HPDE6-E6E7 (cell line): ENCODE results near the gene GUCY2D.
"Not testable (repeated sequence)": the region's sequence is repeated elsewhere in the genome, so short reads cannot be mapped to it uniquely, and the experiment has no call there.

ENCODE experiments used
- DNase-seq: peaks from one replicate; pipeline ENCODE4 v3.0.0; 2011; ENCODE audit warnings: missing footprints; ENCODE audit errors: extremely low spot score

GUCY2D gene

GRCh38 chr17:8001976-8002720 is at the start of gene GUCY2D:
Gene GUCY2D (plus strand): TSS chr17:8002615. CDS start chr17:8003048, 433 bp downstream.
- no peak for DNase-seq

- not testable (repeated sequence) for DNase-seq
Observed at GRCh38 chr17:7953266-7953665, 49.1 kb upstream of the GUCY2D start.

GRCh38 chr17:7955414-7956227 is 46.8 kb upstream of the GUCY2D start:
- no peak for DNase-seq

- no peak for DNase-seq
Observed at GRCh38 chr17:7956228-7956965, 46.0 kb upstream of the GUCY2D start.

DNA sequence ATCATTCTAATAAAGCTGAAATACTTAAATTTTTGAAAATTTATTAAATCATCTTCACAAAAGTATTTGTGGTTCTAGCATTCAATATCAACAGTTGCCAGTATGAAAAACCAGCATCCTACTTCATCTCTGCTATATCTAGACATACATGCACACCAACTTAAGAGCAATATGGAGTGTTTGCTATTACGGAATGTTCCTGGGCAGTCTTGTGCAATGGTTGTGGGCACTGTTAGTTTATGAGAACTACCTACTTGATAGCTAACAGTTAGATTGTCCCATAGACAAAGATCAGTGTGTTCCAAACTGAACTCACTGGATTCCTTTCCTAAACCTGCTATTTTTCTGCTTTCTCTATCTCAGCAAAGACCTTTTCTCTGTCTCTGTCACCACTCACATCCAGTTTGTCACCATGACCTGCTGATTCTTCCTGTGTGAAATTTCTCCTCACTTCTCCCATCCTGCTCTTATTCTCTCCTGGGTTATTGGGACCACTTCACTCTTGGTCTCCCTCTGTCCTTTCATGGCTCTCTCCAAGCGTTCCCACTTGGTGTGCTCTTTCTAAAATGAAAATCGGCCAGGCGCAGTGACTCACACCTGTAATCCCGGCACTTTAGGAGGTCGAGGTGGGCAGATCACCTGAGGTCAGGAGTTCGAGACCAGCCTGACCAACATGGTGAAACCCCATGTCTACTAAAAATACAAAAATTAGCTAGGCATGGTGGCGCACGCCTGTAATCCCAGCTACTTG is 42.7 kb upstream of the GUCY2D start:
- DNase-seq = no peak

DNA sequence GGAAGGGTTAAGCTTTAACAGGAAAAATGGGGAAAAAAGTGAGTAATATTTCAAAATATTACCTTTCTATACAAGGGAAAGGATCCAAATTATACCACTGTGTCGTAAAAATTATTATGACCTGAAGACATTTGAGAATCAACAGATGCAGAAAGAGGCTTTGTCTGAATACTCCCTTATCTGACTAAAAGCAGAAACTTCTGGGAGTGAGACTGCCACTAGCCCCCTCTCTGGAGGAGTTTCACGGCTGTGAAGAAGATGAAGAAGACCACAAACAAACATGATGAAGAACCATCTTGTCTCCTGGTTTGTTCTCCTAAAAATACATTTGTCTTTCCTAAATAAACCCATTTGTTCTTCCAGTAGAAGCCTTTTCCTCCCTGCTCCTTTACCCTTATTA is 41.0 kb upstream of the GUCY2D start:
- DNase-seq = no peak

DNA sequence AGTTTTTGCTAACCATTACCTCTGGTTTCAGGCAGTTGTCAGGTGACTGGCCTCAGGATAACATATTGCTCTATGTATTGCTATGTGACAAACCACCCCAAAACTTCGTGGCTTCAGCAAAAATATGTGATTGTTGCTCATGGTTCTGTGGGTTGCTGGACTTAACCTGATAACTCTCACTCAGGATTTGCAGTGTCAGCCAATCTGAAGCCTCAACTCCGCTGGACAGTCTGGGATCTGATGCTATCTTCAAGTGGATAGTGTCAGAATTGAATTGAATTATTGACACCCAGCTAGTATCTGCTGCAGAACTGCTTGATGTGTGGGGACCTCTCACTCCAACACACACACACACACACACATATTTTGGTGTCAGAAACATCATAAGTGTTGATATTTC is 34.7 kb upstream of the GUCY2D start:
- DNase-seq = no peak

GRCh38 chr17:7969433-7969832 is 33.0 kb upstream of the GUCY2D start:
- DNase-seq = no peak

DNA sequence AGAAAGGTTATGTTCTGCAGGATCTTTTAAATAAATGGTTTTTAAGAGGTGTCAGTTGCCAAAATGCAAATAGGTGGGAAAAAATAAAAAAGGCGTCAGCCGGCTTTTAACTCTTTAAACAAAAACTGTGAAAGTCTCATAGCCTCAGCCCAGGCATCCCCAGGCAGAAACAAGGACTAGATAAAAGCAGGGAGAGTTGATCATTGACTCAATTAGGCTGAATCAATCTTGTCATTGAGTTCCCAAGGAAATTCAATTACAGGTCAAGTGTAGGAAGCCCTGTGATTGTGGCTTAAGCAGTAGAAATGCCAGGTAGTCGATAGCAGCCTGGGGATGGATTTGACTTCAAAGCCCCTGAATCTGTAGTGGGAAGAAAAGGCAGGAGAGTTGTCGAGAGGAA is 30.8 kb upstream of the GUCY2D start:
- no peak for DNase-seq

DNA sequence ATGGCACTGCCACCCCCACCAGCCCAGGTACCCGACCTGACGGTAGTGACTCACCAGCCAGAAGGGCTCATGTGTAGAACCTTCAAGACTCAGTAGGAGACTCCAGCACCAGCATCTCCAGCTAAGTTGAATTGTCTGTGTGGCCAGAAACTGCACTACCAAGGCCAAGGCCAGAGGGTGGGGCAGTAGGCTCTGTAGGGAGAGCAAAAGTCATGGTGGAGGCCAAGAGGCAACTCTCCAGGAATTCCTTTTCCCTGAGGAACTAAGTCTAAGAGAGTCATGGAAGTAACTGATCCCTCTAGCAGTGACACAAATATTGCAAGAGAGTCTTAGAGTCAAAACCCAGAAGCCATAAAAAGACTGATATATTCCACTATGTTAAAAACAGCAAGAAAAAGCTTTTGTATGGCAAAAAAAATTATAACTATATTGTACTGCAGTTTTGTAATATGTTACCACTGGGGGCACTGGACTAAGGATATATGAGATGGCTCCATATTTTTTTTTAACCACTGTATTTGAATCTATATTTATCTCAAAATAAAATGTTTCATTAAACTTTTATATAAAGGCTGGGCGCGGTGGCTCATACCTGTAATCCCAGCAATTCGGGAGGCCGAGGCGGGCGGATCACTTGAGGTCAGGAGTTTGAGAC is 30.2 kb upstream of the GUCY2D start:
- DNase-seq = no peak

DNA sequence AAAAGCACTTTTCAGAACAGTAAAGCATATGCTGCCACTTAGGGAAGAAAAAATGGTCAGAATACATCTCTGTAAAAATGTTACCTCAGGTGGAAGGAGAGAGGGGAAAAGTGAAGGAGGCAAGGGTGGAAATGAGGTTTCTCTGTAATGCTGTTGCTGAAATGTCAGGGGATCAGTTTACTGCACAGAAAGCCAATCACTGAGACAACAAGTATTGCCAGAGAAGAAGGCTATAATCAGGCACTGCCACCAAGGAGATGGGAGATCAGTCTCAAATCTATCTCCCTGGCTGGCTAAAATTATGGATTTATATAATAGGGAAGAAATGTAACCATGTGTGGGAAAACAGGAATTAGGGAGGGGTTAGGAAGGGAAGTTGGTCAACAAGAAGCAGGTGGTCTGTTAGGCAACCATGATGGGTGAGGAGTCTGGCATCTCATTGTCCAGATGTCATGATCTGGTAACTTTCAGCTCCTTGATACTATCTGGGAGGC is 27.7 kb upstream of the GUCY2D start:
- no peak for DNase-seq

DNA sequence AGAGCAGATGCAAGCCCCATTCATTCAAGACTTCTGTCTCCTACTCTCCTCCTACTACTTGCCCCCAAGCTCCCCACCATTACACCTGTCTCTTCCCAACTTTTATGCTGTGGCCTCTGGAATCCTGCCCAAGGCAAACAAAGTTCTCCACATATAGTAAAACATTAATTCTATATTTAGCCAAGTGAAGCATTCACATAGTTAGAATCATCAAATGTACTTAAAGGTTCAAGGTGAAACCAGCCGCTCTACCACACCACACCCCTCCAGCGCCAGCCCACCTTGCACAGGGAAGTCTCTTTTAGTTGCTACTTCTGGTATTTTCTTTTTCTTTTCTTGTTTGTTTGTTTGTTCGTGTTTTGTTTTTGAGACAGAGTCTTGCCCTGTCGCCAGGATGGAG is 25.4 kb upstream of the GUCY2D start:
- no peak for DNase-seq

- no peak for DNase-seq
Observed at GRCh38 chr17:7977805-7978204, 24.6 kb upstream of the GUCY2D start.

DNA sequence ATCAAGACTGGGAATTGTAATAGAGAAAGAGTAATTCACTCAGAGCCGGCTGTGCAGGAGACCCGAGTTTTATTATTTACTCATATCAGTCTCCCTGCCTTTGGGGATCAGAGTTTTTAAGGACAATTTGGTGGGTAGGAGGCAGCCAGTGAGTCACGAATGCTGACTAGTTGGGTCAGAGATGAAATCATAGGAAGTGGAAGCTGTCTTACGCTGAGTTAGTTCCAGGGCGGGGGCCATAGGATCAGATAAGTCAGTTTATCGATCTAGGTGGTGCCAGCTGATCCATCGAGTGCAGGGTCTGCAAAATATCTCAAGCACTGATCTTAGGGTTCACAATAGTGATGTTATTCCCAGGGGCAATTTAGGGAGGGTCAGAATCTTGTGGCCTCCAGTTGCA is 20.2 kb upstream of the GUCY2D start:
- DNase-seq = peak; percentile 37

- DNase-seq = no peak
Observed at GRCh38 chr17:7982666-7983065, 19.7 kb upstream of the GUCY2D start.

DNA sequence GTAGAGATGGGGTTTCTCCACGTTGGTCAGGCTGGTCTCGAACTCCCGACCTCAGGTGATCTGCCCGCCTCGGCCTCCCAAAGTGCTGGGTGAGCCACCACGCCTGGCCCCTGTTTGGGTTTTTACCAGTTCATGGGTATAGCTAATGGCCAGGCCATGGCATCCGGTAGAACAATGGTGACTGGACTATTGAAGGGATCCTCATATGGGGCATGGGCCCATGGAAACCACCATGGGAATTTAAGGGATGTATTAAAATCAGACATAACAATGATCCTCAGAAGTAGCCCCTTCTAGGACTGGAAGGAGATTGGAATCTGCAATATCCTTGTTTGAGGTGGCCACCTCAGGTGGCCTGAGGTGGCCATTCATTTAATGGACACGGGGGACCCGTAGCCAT is 17.5 kb upstream of the GUCY2D start:
- DNase-seq = no peak

- DNase-seq = no peak
Observed at GRCh38 chr17:7987112-7987893, 15.1 kb upstream of the GUCY2D start.

GRCh38 chr17:7988750-7989178 is 13.7 kb upstream of the GUCY2D start:
- DNase-seq = no peak

- DNase-seq = peak; percentile 76
Observed at GRCh38 chr17:7989781-7990655, 12.4 kb upstream of the GUCY2D start.
